Measurements from ENCODE around the gene EIF3K.

EIF3K gene

GRCh38 chr19:38647368-38647965, 28.5 kb downstream of the EIF3K start, which contains the start of gene ACTN4 (continued):
- TF ChIP-seq PRDM2 (tag by site-specific recombination; IDR thresholded peaks at IDR 0.05; ENCODE audit: borderline replicate concordance) (no peak), ZNF398 (tag by site-specific recombination; IDR thresholded peaks at IDR 0.05) (peak; percentile 94), ZNF660 (tag by site-specific recombination; IDR thresholded peaks at IDR 0.05) (peak; percentile 97), ZSCAN4 (tag by site-specific recombination; IDR thresholded peaks at IDR 0.05) (peak; percentile 65), ZBTB26 (tag by site-specific recombination; optimal IDR thresholded peaks at IDR 0.05) (peak; percentile 98), KLF1 (tag by site-specific recombination; IDR thresholded peaks at IDR 0.05) (peak; percentile 92), WT1 (tag by site-specific recombination; IDR thresholded peaks at IDR 0.05) (peak; percentile 62), ZNF843 (tag by site-specific recombination; IDR thresholded peaks at IDR 0.05) (peak; percentile 81), SP7 (tag by site-specific recombination; IDR thresholded peaks at IDR 0.05) (peak; percentile 91), GLIS1 (tag by site-specific recombination; IDR thresholded peaks at IDR 0.05) (0 out of 2 replicates have a peak, but pooled peaks have one; percentile 40), YY1 (tag by site-specific recombination; IDR thresholded peaks at IDR 0.05) (no peak; the same call in 1 of the 2 replicates), ZNF2 (tag by site-specific recombination; IDR thresholded peaks at IDR 0.05) (peak; percentile 76), ZNF112 (tag by site-specific recombination; IDR thresholded peaks at IDR 0.05) (no peak), ZNF280C (tag by site-specific recombination; IDR thresholded peaks at IDR 0.05) (no peak), ZFP37 (tag by site-specific recombination; IDR thresholded peaks at IDR 0.05) (peak; percentile 94), ZNF19 (tag by site-specific recombination; IDR thresholded peaks at IDR 0.05; ENCODE audit: low read depth) (no peak), BCL11A (tag by site-specific recombination; IDR thresholded peaks at IDR 0.05; ENCODE audit: low read depth) (no peak; the same call in 1 of the 2 replicates), ZNF221 (tag by site-specific recombination; IDR thresholded peaks at IDR 0.05; ENCODE audit: borderline replicate concordance) (0 out of 2 replicates have a peak, but pooled peaks have one; percentile 94), ZNF24 (tag by site-specific recombination; IDR thresholded peaks at IDR 0.05) (peak; percentile 82; the same call in 1 of the 2 replicates), ZNF155 (tag by site-specific recombination; IDR thresholded peaks at IDR 0.05) (no peak), ZNF561 (tag by site-specific recombination; IDR thresholded peaks at IDR 0.05; ENCODE audit: borderline replicate concordance) (peak; percentile 96; the same call in 1 of the 2 replicates), ELK4 (IDR thresholded peaks at IDR 0.05; ENCODE audit: borderline replicate concordance, low read depth, low read length) (no peak), ZNF16 (tag by site-specific recombination; IDR thresholded peaks at IDR 0.05; ENCODE audit: low read depth) (no peak), ZNF404 (tag by site-specific recombination; IDR thresholded peaks at IDR 0.05) (no peak), ZNF600 (tag by site-specific recombination; IDR thresholded peaks at IDR 0.05) (peak; percentile 52)

Measured in HEK293 (cell line).